ENCODE measurements around the gene GOLGA3.
A peak's percentile ranks its signal among the peaks of the same experiment; 100 is the strongest.
"Not testable (repeated sequence)": the region's sequence is repeated elsewhere in the genome, so short reads cannot be mapped to it uniquely, and the experiment has no call there.

Gene GOLGA3

DNA sequence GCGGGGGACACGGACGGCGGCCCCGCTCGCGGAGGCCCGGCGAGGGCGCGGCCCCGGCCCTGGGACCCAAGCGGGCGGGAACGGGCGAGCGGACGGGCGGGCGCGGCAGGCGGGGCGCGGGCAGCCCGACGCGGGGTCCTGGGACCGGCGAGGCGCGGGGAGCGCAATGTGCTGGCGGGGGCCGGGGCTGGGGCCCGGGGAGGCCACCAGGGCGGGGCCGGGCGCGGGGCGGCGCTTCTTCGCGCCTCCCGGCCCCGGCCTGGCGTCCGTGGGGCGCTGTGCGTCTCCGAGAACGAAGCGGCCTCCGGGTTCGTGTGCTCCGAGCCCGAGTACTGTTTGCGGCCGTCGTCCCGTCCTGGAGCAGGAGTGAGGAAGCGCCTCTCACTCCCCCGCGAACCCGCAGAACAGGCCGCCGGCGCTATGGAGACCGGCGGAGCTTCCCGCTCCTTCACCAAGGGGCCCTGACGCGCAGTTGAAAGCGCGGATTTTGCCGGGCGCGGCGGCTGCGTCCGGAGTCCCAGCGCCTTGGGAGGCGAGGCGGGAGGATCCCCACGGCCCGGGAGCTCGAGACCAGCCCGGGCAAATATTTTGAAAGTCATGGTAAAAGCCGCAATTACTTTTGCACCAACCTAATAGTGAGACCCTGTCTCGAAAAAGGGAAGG lies 66.6 kb downstream of the GOLGA3 start:
- peak; percentile 73 for DNase-seq (ENCODE audit: extremely low read depth, low read depth)
- TF ChIP-seq, protein P1, sequence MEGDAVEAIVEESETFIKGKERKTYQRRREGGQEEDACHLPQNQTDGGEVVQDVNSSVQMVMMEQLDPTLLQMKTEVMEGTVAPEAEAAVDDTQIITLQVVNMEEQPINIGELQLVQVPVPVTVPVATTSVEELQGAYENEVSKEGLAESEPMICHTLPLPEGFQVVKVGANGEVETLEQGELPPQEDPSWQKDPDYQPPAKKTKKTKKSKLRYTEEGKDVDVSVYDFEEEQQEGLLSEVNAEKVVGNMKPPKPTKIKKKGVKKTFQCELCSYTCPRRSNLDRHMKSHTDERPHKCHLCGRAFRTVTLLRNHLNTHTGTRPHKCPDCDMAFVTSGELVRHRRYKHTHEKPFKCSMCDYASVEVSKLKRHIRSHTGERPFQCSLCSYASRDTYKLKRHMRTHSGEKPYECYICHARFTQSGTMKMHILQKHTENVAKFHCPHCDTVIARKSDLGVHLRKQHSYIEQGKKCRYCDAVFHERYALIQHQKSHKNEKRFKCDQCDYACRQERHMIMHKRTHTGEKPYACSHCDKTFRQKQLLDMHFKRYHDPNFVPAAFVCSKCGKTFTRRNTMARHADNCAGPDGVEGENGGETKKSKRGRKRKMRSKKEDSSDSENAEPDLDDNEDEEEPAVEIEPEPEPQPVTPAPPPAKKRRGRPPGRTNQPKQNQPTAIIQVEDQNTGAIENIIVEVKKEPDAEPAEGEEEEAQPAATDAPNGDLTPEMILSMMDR (IDR thresholded peaks at IDR 0.05; ENCODE audit: low read depth, low read length): no peak

DNA sequence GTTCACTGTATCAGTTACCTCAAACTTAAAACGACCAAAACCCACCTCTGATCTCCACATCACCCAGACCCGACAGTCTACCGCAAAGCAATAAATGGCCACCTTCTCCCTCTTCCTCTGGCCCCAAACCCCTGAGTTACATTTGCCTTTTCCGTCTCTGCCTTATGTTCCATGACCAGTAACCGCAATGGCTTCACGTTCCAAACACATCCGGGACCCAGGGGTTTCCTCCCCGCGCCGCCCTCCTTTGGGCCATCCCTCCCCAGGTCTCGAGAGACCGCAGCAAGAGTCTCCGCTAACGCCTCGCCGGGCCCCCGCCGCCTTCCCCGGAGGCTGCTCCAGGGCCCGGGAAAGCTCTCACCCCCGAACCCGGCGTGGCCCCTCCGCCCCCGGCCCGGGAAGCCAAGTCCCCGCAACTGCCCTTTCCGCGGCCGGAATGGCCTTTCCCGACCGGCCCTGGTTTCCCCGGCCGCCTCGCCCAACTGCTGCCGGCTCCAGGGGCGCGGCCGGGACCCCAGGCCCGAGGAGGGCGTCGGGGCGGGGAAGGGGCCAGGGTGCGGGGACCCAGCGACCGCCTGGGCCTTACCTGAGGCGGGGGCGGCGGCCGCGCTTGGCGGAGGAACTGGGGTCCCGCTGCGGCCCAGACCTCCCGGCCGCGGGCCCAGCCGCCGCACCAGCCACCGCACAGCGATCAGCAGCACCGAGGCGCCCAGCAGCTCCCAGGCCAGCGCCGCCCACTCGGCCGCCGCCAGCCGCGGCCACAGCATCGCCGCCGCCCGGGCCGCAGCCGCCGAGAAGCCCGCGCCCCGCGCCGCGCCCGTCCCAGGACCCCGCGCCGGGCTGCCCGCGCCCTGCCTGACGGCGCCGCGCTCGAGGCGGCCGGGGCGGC lies 67.4 kb downstream of the GOLGA3 start, which contains the start of gene ANKLE2:
ANKLE2 (minus strand) TSS at position 801 of the 889 bp plus-strand sequence; CDS start at position 767, 34 bp downstream.
- TF ChIP-seq, protein P1 (IDR thresholded peaks at IDR 0.05; ENCODE audit: low read depth, low read length): no peak
- peak; percentile 20 for DNase-seq (ENCODE audit: extremely low read depth, low read depth)

DNA sequence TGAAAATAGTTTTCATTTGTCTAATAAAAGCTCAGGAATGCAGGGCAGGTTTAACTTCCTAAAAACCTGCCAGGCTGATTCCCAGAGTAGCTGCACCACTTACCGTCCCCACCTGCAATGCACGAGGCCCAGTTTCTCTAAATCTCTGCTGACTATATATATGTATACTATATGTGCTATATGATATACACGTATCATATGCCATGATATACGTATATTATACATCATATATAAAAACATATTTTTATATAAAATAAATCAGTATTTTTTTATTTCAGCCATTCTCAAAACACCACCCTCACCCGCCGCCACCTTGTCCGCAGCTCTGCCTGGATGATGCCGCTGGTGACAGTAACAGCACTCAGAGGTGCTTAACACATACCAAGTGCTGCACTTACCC lies 69.3 kb downstream of the GOLGA3 start:
- TF ChIP-seq, protein P1 (IDR thresholded peaks at IDR 0.05; ENCODE audit: low read depth, low read length): no peak
- DNase-seq (ENCODE audit: extremely low read depth, low read depth): no peak

DNA sequence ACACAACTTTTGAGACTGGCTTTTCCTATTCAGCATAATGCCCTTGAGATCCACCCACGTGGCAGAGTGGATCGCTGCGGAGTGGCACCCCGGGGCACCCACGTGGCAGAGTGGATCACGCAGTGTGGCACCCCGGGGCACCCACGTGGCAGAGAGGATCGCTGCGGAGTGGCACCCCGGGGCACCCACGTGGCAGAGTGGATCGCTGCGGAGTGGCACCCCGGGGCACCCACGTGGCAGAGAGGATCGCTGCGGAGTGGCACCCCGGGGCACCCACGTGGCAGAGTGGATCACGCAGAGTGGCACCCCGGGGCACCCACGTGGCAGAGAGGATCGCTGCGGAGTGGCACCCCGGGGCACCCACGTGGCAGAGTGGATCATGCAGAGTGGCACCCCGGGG lies 69.8 kb downstream of the GOLGA3 start:
- not testable (repeated sequence) for DNase-seq (ENCODE audit: extremely low read depth, low read depth)

DNA sequence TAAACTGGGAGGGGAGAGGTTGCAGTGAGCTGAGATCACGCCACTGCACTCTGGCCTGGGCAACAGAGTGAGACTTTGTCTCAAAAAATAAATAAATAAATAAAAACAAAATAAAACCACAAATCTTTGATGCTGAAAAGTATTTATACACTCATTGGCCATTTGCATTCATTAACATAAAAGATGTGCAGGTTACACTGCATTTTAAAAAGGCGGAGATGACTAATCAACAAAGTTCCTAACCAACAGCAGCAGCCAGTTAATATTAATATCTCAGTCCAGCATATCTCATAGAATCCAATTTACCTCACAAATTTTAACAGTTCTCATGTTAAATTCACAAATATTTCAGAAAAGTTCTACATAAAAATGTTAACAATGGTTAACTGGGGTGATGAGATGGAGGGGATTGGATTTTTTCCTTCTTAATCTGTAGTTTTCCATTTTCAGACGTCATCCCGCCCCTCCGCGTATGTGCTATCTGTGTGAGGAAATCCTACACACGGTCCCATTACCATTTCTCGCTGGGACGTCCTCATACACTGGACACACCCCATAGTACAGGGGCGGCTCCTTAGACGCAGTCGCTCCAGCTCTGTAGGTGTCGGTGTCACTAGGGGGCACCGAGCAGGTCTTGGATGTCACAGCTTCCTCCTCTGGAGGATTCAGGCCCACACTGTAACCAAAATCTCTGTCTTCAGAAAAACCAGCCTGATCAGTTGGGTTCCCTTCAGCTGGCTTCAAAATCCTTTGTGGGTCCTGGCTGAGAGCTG lies 74.3 kb downstream of the GOLGA3 start:
- TF ChIP-seq, protein P1 (IDR thresholded peaks at IDR 0.05; ENCODE audit: low read depth, low read length): no peak
- no peak for DNase-seq (ENCODE audit: extremely low read depth, low read depth)

DNA sequence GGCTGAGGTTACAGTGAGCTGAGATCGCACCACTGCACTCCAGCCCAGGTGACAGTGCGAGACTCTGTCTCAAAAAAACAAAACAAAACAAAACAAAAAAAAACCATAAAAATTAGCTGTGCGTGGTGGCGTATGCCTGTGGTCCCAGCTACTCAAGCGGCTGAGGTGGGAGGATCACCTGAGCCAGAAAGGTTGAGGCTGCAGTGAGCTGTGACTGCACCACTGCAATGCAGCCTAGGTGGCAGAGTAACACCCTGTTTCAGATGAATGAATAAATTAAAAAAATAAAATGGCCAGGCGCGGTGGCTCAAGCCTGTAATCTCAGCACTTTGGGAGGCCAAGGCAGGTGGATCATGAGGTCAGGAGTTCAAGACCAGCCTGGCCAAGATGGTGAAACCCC lies 75.0 kb downstream of the GOLGA3 start:
- DNase-seq (ENCODE audit: extremely low read depth, low read depth): not testable (repeated sequence)

DNA sequence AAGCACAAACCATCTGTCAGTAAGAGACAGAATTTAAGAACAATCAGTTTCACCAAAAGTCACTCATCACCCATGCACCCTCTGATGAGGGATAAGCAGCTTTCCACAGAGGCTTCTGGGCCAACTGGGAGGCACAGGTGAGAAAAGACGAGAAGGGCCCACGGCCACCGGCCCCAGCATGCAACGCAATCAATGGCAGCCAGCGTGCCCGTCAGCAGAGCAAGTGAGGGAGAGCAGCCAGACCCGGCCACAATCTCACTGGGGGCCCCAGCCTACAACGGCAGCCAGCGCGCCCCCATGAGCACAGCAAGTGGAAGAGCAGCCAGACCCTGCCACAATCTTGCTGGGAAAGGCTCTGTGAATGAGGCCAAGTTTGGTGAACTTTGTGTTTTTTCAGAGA lies 80.3 kb downstream of the GOLGA3 start:
- TF ChIP-seq, protein P1 (IDR thresholded peaks at IDR 0.05; ENCODE audit: low read depth, low read length): no peak

DNA sequence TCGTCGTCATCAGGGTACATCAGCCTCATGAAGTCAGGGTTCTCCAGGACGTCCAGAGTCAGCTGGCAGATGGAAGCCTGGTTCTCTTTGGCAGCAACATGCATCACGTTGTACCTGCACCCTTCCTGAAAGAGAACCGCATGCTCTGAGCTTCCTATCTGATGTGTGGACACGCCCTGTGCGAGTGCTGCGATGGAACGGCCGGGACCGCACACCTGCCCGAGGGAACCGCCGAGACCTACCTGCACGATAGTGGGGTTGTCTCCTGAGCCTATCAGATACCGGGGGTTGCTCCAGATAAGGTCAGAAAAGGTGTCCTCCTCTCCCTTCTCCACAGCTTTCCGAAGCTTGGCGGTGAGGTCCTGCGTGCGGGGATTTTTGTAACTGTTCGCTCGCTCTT lies 80.8 kb downstream of the GOLGA3 start:
- no peak for DNase-seq (ENCODE audit: extremely low read depth, low read depth)
- TF ChIP-seq, protein P1 (IDR thresholded peaks at IDR 0.05; ENCODE audit: low read depth, low read length): no peak

More for the DNA sequence above, 80.3 kb downstream of the GOLGA3 start:
- DNase-seq (ENCODE audit: extremely low read depth, low read depth): no peak
